Measurements from ENCODE around the gene TXNRD3.

The TXNRD3 gene

GRCh38 chr3:126663750-126664149 is 8.8 kb upstream of the TXNRD3 start:
- TF ChIP-seq EZH2 (optimal IDR thresholded peaks at IDR 0.05; ENCODE audit: low read depth, low read length) (no peak), EZH2phosphoT487 (IDR thresholded peaks at IDR 0.05; ENCODE audit: low read length) (no peak)
- TF ChIP-seq, protein P1, sequence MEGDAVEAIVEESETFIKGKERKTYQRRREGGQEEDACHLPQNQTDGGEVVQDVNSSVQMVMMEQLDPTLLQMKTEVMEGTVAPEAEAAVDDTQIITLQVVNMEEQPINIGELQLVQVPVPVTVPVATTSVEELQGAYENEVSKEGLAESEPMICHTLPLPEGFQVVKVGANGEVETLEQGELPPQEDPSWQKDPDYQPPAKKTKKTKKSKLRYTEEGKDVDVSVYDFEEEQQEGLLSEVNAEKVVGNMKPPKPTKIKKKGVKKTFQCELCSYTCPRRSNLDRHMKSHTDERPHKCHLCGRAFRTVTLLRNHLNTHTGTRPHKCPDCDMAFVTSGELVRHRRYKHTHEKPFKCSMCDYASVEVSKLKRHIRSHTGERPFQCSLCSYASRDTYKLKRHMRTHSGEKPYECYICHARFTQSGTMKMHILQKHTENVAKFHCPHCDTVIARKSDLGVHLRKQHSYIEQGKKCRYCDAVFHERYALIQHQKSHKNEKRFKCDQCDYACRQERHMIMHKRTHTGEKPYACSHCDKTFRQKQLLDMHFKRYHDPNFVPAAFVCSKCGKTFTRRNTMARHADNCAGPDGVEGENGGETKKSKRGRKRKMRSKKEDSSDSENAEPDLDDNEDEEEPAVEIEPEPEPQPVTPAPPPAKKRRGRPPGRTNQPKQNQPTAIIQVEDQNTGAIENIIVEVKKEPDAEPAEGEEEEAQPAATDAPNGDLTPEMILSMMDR (IDR thresholded peaks at IDR 0.05; ENCODE audit: low read length) = no peak
- H3K4me2 ChIP-seq (ENCODE audit: low read depth, low read length) = no peak overlapping the region

DNA sequence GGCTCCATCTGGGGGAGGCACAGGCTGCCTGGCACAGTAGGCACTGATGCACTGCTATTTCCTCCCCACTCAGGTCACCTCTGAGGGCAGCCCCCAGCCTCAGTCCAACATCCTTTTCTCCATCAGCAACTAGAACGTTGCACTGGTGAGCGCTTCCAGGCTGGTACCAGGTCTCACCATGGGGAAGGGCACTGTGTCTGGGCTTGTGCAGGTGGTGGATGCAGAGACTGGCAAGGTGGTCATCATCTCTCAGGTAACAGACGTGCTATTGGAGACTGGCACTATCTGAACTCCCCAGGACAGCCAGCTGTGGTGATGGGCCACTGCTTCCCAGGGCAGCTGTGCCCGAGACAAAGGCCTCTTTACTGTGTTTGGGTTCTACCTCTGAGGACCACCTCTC is 8.3 kb upstream of the TXNRD3 start:
- Histone ChIP-seq H3F3A (ENCODE audit: insufficient read depth, low read length) (no peaks in the 10 kb centered on the region), H3K79me2 (ENCODE audit: low read length) (no peaks in the 10 kb centered on the region), H2AFZ (ENCODE audit: low read length) (no peak overlapping the region), H3K27me3 (replicated peaks; ENCODE audit: insufficient read depth, low read length) (peaks cover 8% of the 10 kb centered on the region), H3K4me2 (ENCODE audit: low read depth, low read length) (no peak overlapping the region), H3K4me1 (ENCODE audit: low read length) (no peaks in the 10 kb centered on the region), H3K4me3 (ENCODE audit: low read length) (no peak overlapping the region), H3K36me3 (replicated peaks; ENCODE audit: insufficient read depth, low read length) (no peaks in the 10 kb centered on the region), H3K9me3 (replicated peaks; ENCODE audit: insufficient read depth, low read length) (no peaks in the 10 kb centered on the region), H3K9me2 (replicated peaks; ENCODE audit: insufficient read depth, low read length) (no peaks in the 10 kb centered on the region), H3K9ac (ENCODE audit: low read length) (no peak overlapping the region), H3K27ac (ENCODE audit: low read length) (no peak overlapping the region), H4K20me1 (ENCODE audit: insufficient read depth, low read length) (no peaks in the 10 kb centered on the region)
- DNase-seq = no peak
- TF ChIP-seq EZH2 (optimal IDR thresholded peaks at IDR 0.05; ENCODE audit: low read depth, low read length) = no peak
- no peak for TF ChIP-seq EZH2phosphoT487 (IDR thresholded peaks at IDR 0.05; ENCODE audit: low read length)
- TF ChIP-seq, protein P1 (IDR thresholded peaks at IDR 0.05; ENCODE audit: low read length) = no peak

More at GRCh38 chr3:126663750-126664149, 8.8 kb upstream of the TXNRD3 start:
- no peak overlapping the region for H3K4me3 ChIP-seq (ENCODE audit: low read length)
- H3K27me3 ChIP-seq (replicated peaks; ENCODE audit: insufficient read depth, low read length) = peaks cover 8% of the 10 kb centered on the region
- H4K20me1 ChIP-seq (ENCODE audit: insufficient read depth, low read length) = no peaks in the 10 kb centered on the region
- H3K9me2 ChIP-seq (replicated peaks; ENCODE audit: insufficient read depth, low read length) = no peaks in the 10 kb centered on the region
- H3K79me2 ChIP-seq (ENCODE audit: low read length) = no peaks in the 10 kb centered on the region
- no peaks in the 10 kb centered on the region for H3F3A ChIP-seq (ENCODE audit: insufficient read depth, low read length)
- H3K36me3 ChIP-seq (replicated peaks; ENCODE audit: insufficient read depth, low read length) = no peaks in the 10 kb centered on the region
- no peaks in the 10 kb centered on the region for H3K4me1 ChIP-seq (ENCODE audit: low read length)
- no peak overlapping the region for H3K27ac ChIP-seq (ENCODE audit: low read length)
- no peaks in the 10 kb centered on the region for H3K9me3 ChIP-seq (replicated peaks; ENCODE audit: insufficient read depth, low read length)
- DNase-seq = no peak
- H2AFZ ChIP-seq (ENCODE audit: low read length) = no peak overlapping the region
- no peak overlapping the region for H3K9ac ChIP-seq (ENCODE audit: low read length)

- H3F3A ChIP-seq (ENCODE audit: insufficient read depth, low read length) = no peaks in the 10 kb centered on the region
- no peak for DNase-seq
- H3K9me3 ChIP-seq (replicated peaks; ENCODE audit: insufficient read depth, low read length) = no peaks in the 10 kb centered on the region
- H4K20me1 ChIP-seq (ENCODE audit: insufficient read depth, low read length) = no peaks in the 10 kb centered on the region
- no peak overlapping the region for H3K4me2 ChIP-seq (ENCODE audit: low read depth, low read length)
- no peak overlapping the region for H2AFZ ChIP-seq (ENCODE audit: low read length)
- no peaks in the 10 kb centered on the region for H3K36me3 ChIP-seq (replicated peaks; ENCODE audit: insufficient read depth, low read length)
- no peak for TF ChIP-seq EZH2phosphoT487 (IDR thresholded peaks at IDR 0.05; ENCODE audit: low read length)
- TF ChIP-seq, protein P1 (IDR thresholded peaks at IDR 0.05; ENCODE audit: low read length) = no peak
- no peak for TF ChIP-seq EZH2 (optimal IDR thresholded peaks at IDR 0.05; ENCODE audit: low read depth, low read length)
- H3K79me2 ChIP-seq (ENCODE audit: low read length) = no peaks in the 10 kb centered on the region
- no peaks in the 10 kb centered on the region for H3K4me1 ChIP-seq (ENCODE audit: low read length)
- no peak overlapping the region for H3K4me3 ChIP-seq (ENCODE audit: low read length)
- H3K27ac ChIP-seq (ENCODE audit: low read length) = no peak overlapping the region
- no peak overlapping the region for H3K9ac ChIP-seq (ENCODE audit: low read length)
- peaks cover 8% of the 10 kb centered on the region for H3K27me3 ChIP-seq (replicated peaks; ENCODE audit: insufficient read depth, low read length)
- no peaks in the 10 kb centered on the region for H3K9me2 ChIP-seq (replicated peaks; ENCODE audit: insufficient read depth, low read length)
These were observed 6.8 kb upstream of the TXNRD3 start for GRCh38 chr3:126661532-126662364.
